ENCODE measurements around the gene SVIL. TPM values are rescaled to one million over a fixed set of nuclear protein-coding genes. Genes with fewer than 3 reads are reported as not detected.

The SVIL gene
- total and polyA plus RNA-seq, 2 donors (not counting 1 experiment from before 2014, with no cell fraction given): 0.74 to 0.88 TPM

DNA sequence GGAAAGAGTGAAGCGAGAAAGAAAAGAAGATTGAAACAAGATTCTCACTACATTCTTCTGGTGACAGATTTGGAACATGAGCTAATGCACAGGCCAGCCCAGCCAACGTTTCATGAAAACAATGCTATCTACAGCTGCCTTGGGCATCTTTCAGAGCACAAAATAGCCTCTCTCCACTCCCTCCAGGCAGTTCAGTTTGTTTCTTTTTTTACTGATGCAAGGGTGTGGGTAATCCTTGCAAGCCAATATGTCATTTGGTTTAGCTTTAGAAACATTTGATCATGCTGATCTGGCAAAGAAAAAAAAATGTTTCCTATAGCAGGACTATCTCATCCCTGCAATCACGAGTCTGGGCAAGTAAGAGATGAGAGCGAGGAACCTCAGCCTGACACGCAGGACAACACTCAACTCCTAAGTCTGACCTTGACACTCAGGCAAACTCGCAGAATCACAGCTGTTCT lies 35.9 kb downstream of the SVIL start:
- WGBS (ENCODE audit: insufficient coverage): 79% methylated on average over 4 of the region's 6 CpGs
- DNase-seq (no peak), ATAC-seq (ENCODE audit: low read depth) (no peak)
- Histone ChIP-seq H4K20me1 (ENCODE audit: control insufficient read depth, insufficient read depth, low read length, poor library complexity, severe bottlenecking) (no peaks in the 10 kb centered on the region), H3K27ac (ENCODE audit: low read length in 2 of 2) (no peak overlapping the region), H3K9me3 (ENCODE audit: control extremely low read depth in 1 of 3, control insufficient read depth in 2 of 3, insufficient read depth in 1 of 3, low read length in 2 of 3) (no peaks in the 10 kb centered on the region), H2AFZ (ENCODE audit: insufficient read depth, low read depth, low read length, poor library complexity, severe bottlenecking) (no peak overlapping the region), H3K27me3 (replicated peaks in 1 of 4; ENCODE audit: control extremely low read depth in 1 of 4, control insufficient read depth in 3 of 4, insufficient read depth in 4 of 4, low read length in 3 of 4) (no peaks in the 10 kb centered on the region), H3K4me2 (replicated peaks; ENCODE audit: low read depth, low read length, poor library complexity, severe bottlenecking) (no peak overlapping the region), H3K36me3 (replicated peaks in 1 of 2; ENCODE audit: control extremely low read depth in 1 of 2, control insufficient read depth in 1 of 2, extremely low read depth in 1 of 2, insufficient read depth in 2 of 2, low read length in 1 of 2) (no peaks in the 10 kb centered on the region), H3K4me3 (ENCODE audit: control extremely low read depth in 1 of 5, extremely low read depth in 1 of 5, insufficient read depth in 1 of 5, low read depth in 2 of 5, low read length in 4 of 5) (no peak overlapping the region), H3K79me2 (ENCODE audit: control insufficient read depth, insufficient read depth, low read length) (no peaks in the 10 kb centered on the region), H3K9ac (ENCODE audit: low read length) (no peak overlapping the region), H3K4me1 (ENCODE audit: control insufficient read depth in 2 of 2, insufficient read depth in 2 of 2, low read length in 2 of 2) (no peaks in the 10 kb centered on the region)
- H3K9me3 Mint-ChIP-seq (ENCODE audit: insufficient read depth): no peaks in the 10 kb centered on the region
- H3K4me1 Mint-ChIP-seq: no peaks in the 10 kb centered on the region
- intact Hi-C loops (cut with micrococcal nuclease): no loop called here
- no peaks in the 10 kb centered on the region for H3K27me3 Mint-ChIP-seq
- no peak overlapping the region for H3K27ac Mint-ChIP-seq
- ChIA-PET POLR2A (no interaction called here), CTCF (no interaction called here)
- H3K4me3 Mint-ChIP-seq: no peak overlapping the region
- TF ChIP-seq EZH2 (IDR thresholded peaks at IDR 0.05; ENCODE audit: borderline replicate concordance, insufficient read depth, low read depth, low read length, poor library complexity, severe bottlenecking): no peak
- TF ChIP-seq, protein P1, sequence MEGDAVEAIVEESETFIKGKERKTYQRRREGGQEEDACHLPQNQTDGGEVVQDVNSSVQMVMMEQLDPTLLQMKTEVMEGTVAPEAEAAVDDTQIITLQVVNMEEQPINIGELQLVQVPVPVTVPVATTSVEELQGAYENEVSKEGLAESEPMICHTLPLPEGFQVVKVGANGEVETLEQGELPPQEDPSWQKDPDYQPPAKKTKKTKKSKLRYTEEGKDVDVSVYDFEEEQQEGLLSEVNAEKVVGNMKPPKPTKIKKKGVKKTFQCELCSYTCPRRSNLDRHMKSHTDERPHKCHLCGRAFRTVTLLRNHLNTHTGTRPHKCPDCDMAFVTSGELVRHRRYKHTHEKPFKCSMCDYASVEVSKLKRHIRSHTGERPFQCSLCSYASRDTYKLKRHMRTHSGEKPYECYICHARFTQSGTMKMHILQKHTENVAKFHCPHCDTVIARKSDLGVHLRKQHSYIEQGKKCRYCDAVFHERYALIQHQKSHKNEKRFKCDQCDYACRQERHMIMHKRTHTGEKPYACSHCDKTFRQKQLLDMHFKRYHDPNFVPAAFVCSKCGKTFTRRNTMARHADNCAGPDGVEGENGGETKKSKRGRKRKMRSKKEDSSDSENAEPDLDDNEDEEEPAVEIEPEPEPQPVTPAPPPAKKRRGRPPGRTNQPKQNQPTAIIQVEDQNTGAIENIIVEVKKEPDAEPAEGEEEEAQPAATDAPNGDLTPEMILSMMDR (IDR thresholded peaks at IDR 0.05): no peak

DNA sequence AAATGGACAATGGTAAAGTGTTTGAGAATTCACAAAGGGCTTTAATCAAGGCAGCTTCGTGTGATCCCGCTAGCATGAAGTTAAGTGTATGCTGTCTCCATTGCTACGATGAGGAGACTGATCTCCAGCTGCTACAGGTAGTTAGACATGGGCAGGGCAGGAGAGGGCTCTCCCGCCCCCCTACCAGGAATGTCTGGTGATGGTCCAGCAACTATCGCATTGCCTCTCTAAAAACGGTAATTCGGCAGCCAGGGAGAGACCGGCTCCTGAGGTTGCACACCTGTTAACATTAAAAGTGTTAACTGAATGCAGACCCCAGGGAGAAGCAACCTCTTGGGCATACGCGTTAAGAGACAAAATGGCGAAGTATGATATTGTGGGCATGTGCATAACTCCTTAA lies 37.9 kb downstream of the SVIL start:
- Histone ChIP-seq H3K4me2 (replicated peaks; ENCODE audit: low read depth, low read length, poor library complexity, severe bottlenecking) (no peak overlapping the region), H2AFZ (ENCODE audit: insufficient read depth, low read depth, low read length, poor library complexity, severe bottlenecking) (no peak overlapping the region), H3K9ac (ENCODE audit: low read length) (no peak overlapping the region), H3K9me3 (ENCODE audit: control extremely low read depth in 1 of 3, control insufficient read depth in 2 of 3, insufficient read depth in 1 of 3, low read length in 2 of 3) (no peaks in the 10 kb centered on the region), H3K27me3 (replicated peaks in 1 of 4; ENCODE audit: control extremely low read depth in 1 of 4, control insufficient read depth in 3 of 4, insufficient read depth in 4 of 4, low read length in 3 of 4) (no peaks in the 10 kb centered on the region), H4K20me1 (ENCODE audit: control insufficient read depth, insufficient read depth, low read length, poor library complexity, severe bottlenecking) (no peaks in the 10 kb centered on the region), H3K27ac (ENCODE audit: low read length in 2 of 2) (no peak overlapping the region), H3K36me3 (replicated peaks in 1 of 2; ENCODE audit: control extremely low read depth in 1 of 2, control insufficient read depth in 1 of 2, extremely low read depth in 1 of 2, insufficient read depth in 2 of 2, low read length in 1 of 2) (no peaks in the 10 kb centered on the region), H3K79me2 (ENCODE audit: control insufficient read depth, insufficient read depth, low read length) (no peaks in the 10 kb centered on the region), H3K4me1 (ENCODE audit: control insufficient read depth in 2 of 2, insufficient read depth in 2 of 2, low read length in 2 of 2) (no peaks in the 10 kb centered on the region), H3K4me3 (ENCODE audit: control extremely low read depth in 1 of 5, extremely low read depth in 1 of 5, insufficient read depth in 1 of 5, low read depth in 2 of 5, low read length in 4 of 5) (no peak overlapping the region)
- Mint-ChIP-seq H3K4me3 (no peak overlapping the region), H3K4me1 (no peaks in the 10 kb centered on the region), H3K27me3 (no peaks in the 10 kb centered on the region), H3K27ac (no peak overlapping the region), H3K9me3 (ENCODE audit: insufficient read depth) (no peaks in the 10 kb centered on the region)
- intact Hi-C loops (cut with micrococcal nuclease): no loop called here
- ATAC-seq (ENCODE audit: low read depth) (no peak), DNase-seq (no peak)
- POLR2A ChIA-PET: no interaction called here
- 97% methylated on average over 11 of the region's 11 CpGs for WGBS (ENCODE audit: insufficient coverage)
- CTCF ChIA-PET: no interaction called here
- no peak for TF ChIP-seq EZH2 (IDR thresholded peaks at IDR 0.05; ENCODE audit: borderline replicate concordance, insufficient read depth, low read depth, low read length, poor library complexity, severe bottlenecking)
- TF ChIP-seq, protein P1 (IDR thresholded peaks at IDR 0.05): no peak
